AG08395 (cell line): ENCODE measurements around the gene RHOBTB3.
"Not testable (repeated sequence)": the region's sequence is repeated elsewhere in the genome, so short reads cannot be mapped to it uniquely, and the experiment has no call there.

Experiments
- DNase-seq: peaks from one replicate; pipeline ENCODE4 v3.0.0; 2012; ENCODE audit warnings: mixed read lengths, low spot score

The RHOBTB3 gene

DNA sequence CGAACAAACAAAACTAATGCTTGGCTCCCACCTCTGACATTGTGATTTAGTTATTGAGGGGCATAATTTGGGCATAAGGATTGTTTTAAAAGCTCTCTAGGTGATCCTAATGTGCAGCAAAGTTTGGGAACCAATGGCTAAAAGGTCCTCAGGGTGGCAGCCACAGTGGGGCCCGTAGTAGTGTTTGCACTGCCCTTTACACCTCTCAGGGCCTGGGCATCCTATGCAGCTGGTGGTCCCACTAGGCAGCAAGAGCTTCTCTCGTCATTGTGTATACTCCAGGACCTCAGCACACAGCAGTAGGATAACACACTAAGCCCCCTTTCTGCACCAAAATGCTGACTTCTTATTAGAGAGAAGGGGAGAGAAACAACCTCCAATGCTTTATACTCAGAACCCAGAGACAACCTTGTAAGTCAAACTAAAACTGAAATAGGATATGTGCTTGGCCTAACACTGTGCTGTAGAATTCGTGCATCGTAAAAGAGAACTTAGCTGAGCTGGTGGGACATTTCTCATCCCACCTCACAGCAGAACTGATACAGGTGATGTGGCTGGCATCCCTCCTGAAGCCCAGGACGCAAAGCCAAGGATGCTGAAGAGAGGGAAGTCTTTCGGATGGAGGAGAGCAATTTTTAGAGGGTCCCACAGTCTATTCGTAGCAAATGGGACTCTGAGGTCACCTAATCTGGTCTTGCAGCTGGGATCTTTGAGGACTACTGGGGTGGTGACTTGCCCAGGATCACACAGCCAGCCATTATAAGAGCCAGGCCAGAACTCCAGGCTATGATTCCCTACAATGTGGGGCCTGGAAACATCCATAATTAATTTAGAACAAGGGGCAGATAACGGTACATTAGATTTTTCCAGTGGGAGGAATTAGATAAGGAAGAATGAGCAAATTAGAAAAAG is 90.2 kb downstream of the RHOBTB3 start:
- DNase-seq = no peak

- peak; percentile 48 for DNase-seq
Measured at GRCh38 chr5:95822043-95822541, 91.0 kb downstream of the RHOBTB3 start.

DNA sequence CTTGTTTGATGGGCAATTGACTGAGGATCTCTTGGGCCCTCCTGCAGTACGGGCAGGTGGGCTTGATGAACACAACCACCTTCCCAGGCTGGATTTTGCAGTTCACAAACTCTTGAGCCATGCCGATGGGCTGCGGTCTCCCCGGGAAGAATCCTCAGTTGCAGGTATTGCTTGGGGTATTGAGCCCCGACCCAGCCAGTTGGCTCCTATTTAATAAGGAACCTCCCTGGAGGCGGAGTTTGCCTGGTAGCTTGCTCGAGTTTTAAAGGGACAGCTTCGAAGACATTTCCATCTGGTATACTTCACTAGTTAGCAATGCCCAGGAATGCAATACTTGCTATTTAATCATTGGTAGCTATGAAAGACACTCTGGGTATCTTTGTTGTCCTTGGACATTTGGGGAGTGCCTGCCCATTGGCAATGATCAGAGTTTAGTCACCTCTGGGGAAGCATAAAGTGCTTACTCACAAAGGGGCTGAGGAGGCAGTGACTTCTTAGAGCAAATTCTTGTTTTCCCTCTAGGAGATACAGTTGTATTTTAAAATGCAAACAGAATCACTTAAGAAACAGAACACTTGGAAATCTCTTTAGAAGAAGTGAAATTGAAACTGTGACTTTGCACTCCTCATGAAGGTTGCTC is 91.5 kb downstream of the RHOBTB3 start, which contains the start of gene GLRX:
Gene GLRX, minus strand, starts transcription at position 185 of the 640 bp plus-strand sequence. Its CDS starts 64 bp downstream, at position 121.
- DNase-seq = peak; percentile 90

- no peak for DNase-seq
Measured at GRCh38 chr5:95823218-95823737, 92.1 kb downstream of the RHOBTB3 start.

- DNase-seq = peak; percentile 89
Measured at GRCh38 chr5:95823738-95824609, 92.8 kb downstream of the RHOBTB3 start.

DNA sequence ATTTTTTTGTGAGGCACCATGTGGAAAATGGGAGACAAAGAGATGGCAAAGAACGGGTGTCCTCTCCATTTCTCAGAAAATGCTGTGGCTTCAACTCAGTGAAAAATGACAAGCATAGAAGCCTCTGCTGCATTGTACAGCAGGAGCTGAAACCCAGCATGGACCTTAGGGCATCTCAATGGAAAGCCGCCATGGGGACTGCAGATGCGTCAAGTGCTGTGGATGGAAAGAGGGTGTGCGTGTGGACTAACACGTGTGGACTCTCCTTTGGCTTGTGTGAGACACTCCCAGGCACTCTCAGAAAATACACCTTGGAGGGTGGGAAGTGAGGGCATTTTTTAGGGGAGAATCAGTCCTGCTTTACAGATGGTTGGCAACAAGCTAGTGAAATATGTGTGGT is 93.6 kb downstream of the RHOBTB3 start:
- DNase-seq = no peak

- DNase-seq = no peak
Measured at GRCh38 chr5:95825495-95825894, 94.4 kb downstream of the RHOBTB3 start.

GRCh38 chr5:95826949-95827891 is 96.1 kb downstream of the RHOBTB3 start:
- DNase-seq = no peak

GRCh38 chr5:95827892-95828246 is 96.7 kb downstream of the RHOBTB3 start:
- no peak for DNase-seq

DNA sequence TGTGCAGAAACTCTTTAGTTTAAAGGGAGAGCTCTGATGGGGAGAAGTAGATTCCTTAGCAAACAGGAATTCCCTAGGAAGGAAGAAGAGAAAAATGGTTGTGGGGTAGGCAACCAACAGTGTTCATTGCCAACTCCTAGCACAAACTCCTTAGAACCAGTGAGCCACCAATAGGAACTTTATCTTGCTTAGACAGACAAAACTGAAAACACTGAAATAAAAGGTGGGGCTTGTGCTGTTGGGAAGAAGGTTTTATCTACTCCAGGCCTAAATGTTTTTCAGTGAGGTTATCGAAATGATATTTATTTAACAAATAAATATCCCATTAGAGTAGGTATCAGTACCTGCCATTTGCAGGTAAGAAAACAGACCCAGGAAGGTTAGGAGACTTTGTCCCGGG is 99.1 kb downstream of the RHOBTB3 start:
- DNase-seq = no peak

- no peak for DNase-seq
Measured at GRCh38 chr5:95832664-95833063, 101.5 kb downstream of the RHOBTB3 start.

DNA sequence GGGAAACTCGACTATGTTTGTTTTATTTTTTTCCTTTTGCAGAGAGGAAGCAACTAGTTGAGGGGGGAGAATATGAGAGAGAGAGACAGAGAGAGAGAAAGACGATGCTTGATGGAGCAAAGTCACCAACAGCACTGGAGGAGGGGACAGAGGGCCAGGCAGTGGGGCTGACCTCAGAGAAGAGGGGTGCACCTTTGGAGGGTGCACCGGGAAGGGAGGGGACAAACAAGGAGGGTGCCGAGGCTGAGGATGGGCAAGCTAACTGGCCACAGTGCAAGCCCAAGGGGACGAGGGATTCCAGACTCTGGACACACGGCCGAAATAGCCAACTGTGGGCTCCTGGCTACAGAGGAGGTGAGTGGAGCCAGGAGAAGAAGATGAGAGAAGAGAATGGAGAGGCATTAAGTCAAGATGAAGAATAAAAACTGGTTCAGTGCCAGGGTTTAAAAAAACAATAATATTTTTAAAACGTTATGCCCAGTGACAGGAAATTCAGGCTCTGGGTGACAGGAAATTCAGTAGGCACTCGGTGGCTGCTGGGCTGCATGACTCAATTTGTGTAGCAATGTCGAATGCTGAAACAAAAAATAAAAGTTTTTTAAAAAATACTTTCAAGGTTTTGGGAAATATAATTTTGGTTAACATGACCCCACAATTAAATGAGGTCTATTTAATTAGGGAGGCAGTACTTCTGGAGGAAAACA is 104.7 kb downstream of the RHOBTB3 start:
- no peak for DNase-seq

DNA sequence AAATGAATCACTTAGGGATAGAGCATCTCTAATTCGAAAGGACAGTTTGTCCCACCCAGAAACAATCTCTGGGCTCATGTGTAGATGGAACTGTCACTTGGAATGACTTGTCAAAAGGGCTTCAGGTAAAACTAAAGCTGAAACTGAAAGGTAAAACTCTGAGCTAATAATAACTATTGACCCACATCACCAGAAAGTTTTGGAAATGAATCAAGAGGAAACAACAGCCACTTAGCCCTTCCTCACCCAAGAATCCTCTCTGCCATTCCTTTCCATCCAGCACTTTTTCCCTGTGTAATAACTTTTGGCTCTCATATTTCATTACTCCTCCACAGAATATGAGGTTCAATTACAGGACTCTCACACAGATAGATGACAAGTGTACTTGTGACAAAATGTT is 105.4 kb downstream of the RHOBTB3 start:
- no peak for DNase-seq

GRCh38 chr5:95836971-95837370 is 105.8 kb downstream of the RHOBTB3 start:
- not testable (repeated sequence) for DNase-seq

- DNase-seq = no peak
Measured at GRCh38 chr5:95837492-95837891, 106.4 kb downstream of the RHOBTB3 start.

DNA sequence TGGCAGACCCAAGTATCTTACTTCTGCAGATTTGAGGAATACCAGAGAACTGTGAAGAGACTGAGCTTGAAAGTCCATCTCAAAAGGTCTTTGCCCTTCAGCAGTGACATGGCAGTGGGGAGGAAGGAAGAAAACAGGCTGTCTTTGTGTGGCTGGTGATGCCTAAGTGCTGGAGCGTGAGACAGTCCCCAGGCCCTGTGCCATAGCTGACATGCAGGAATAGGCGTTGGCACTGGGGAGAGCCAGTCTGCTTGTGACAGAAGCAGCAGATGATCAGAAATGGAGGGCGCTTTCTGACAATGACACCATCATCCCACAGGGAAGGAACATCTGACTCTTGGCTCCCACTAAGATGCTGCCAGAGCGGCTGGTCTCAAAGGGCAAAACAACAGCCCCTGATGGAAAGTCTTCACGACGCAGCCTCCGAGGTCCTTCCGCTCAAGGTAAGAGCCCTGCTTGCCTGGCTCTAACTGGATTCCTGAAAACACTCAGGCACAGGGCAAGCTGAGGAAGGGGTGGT is 106.9 kb downstream of the RHOBTB3 start:
- DNase-seq = no peak

DNA sequence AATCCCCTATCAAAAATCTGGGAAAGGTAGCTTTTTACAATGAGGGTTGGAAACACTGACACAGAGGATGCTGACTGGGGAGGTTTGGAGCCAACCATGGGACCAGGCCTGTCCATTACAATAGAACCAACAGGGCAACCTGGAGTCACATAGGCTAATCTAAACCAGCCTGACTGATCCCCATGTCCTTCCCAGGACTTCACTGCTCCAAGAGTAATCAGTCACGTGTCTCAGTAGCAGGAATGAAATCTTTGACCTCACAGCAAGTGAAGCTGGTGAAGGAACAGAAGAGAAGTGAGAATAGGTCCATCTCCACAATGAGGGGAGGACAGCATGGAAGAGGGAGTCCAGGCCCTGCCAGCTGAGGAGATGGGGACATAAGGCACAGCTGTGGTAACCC is 107.4 kb downstream of the RHOBTB3 start:
- no peak for DNase-seq

GRCh38 chr5:95839658-95840057 is 108.5 kb downstream of the RHOBTB3 start:
- DNase-seq = no peak

- DNase-seq = no peak
Measured at GRCh38 chr5:95840956-95841705, 110.0 kb downstream of the RHOBTB3 start.
